GM23338 (cell line): ENCODE data around the gene RPL37. TPM values are rescaled to one million over a fixed set of nuclear protein-coding genes. Genes with fewer than 3 reads are reported as not detected.

ENCODE experiments used
- ATAC-seq: fragments of 200-7000 bp; cut with Tn5 transposase; 3 replicates; pipeline ENCODE4 v1.9.1; 2020
- DNase-seq: peaks from one replicate; pipeline ENCODE4 v3.0.0-alpha.2; 2015; ENCODE audit warnings: low spot score
- H2AFZ ChIP-seq: fragments of 200-600 bp; sonication (generic); 2 replicates; pipeline ENCODE4 v1.8.0; 2016; ENCODE audit warnings: antibody characterized with exemption, mild to moderate bottlenecking, moderate library complexity
- H3F3A ChIP-seq: fragments of 200-600 bp; sonication (generic); replicated peaks from 2 replicates; pipeline ENCODE4 v1.8.0; 2017; ENCODE audit warnings: antibody characterized with exemption, mixed run types, low read depth
- H3K27ac ChIP-seq: fragments of 200-600 bp; sonication (generic); 2 replicates; pipeline ENCODE4 v1.6.1; 2016; ENCODE audit warnings: low read depth
- H3K27me3 ChIP-seq: fragments of 200-600 bp; sonication (generic); 2 replicates; pipeline ENCODE4 v1.8.0; 2016; ENCODE audit warnings: mild to moderate bottlenecking, mixed run types, moderate library complexity; ENCODE audit not compliant: insufficient read depth
- H3K36me3 ChIP-seq: fragments of 200-600 bp; sonication (generic); 2 replicates; pipeline ENCODE4 v1.8.0; 2016; ENCODE audit warnings: mild to moderate bottlenecking; ENCODE audit not compliant: insufficient read depth
- H3K4me1 ChIP-seq: fragments of 200-600 bp; sonication (generic); 2 replicates; pipeline ENCODE4 v1.8.0; 2016; ENCODE audit warnings: mild to moderate bottlenecking, moderate library complexity; ENCODE audit not compliant: insufficient read depth
- H3K4me2 ChIP-seq: fragments of 200-600 bp; sonication (generic); 2 replicates; pipeline ENCODE4 v1.7.1; 2017; ENCODE audit warnings: mixed run types
- H3K4me3 ChIP-seq: fragments of 200-600 bp; sonication (generic); 2 replicates; pipeline ENCODE4 v1.6.1; 2016; ENCODE audit warnings: mixed run types
- H3K79me2 ChIP-seq: fragments of 200-600 bp; sonication (generic); replicated peaks from 2 replicates; pipeline ENCODE4 v1.8.0; 2017; ENCODE audit warnings: mild to moderate bottlenecking; ENCODE audit not compliant: insufficient read depth
- H3K9me2 ChIP-seq: fragments of 200-600 bp; sonication (generic); 2 replicates; pipeline ENCODE4 v1.8.0; 2017; ENCODE audit not compliant: insufficient read depth
- H4K20me1 ChIP-seq: fragments of 200-600 bp; sonication (generic); replicated peaks from 2 replicates; pipeline ENCODE4 v1.8.0; 2017; ENCODE audit warnings: mild to moderate bottlenecking; ENCODE audit not compliant: insufficient read depth
- H3K27ac Mint-ChIP-seq: 2 replicates; pipeline ENCODE4 v1.8.0; 2020; ENCODE audit warnings: inconsistent platforms, mild to moderate bottlenecking, moderate library complexity, mixed read lengths
- H3K27me3 Mint-ChIP-seq: 3 replicates; pipeline ENCODE4 v1.8.0; 2022; ENCODE audit warnings: low read depth, mild to moderate bottlenecking, moderate library complexity, mixed read lengths, inconsistent platforms; ENCODE audit not compliant: insufficient read depth, poor library complexity
- H3K36me3 Mint-ChIP-seq: 3 replicates; pipeline ENCODE4 v1.8.0; 2021; ENCODE audit warnings: low read depth, mild to moderate bottlenecking, inconsistent platforms, moderate library complexity, mixed read lengths
- H3K4me1 Mint-ChIP-seq: 3 replicates; pipeline ENCODE4 v1.8.0; 2020; ENCODE audit warnings: mild to moderate bottlenecking, inconsistent platforms, mixed read lengths
- H3K4me3 Mint-ChIP-seq: 3 replicates; pipeline ENCODE4 v1.8.0; 2021; ENCODE audit warnings: moderate library complexity, mild to moderate bottlenecking, inconsistent platforms, mixed read lengths
- H3K9me3 Mint-ChIP-seq: 3 replicates; pipeline ENCODE4 v1.8.0; 2020; ENCODE audit warnings: moderate library complexity, mild to moderate bottlenecking, inconsistent platforms, mixed read lengths
- EZH2phosphoT487 ChIP-seq: fragments of 200-600 bp; sonication (generic); IDR thresholded peaks from one replicate; pipeline ENCODE4 v1.8.1; 2018; ENCODE audit warnings: antibody characterized with exemption; ENCODE audit not compliant: unreplicated experiment
- JUNB ChIP-seq: IDR thresholded peaks from one replicate; pipeline ENCODE4 v1.6.1; 2016; ENCODE audit warnings: antibody characterized with exemption; ENCODE audit not compliant: unreplicated experiment
- POLR2AphosphoS5 ChIP-seq: IDR thresholded peaks from 2 replicates; pipeline ENCODE4 v1.6.1; 2016; ENCODE audit warnings: antibody characterized with exemption, low read depth
- STAT1 ChIP-seq: IDR thresholded peaks from one replicate; pipeline ENCODE4 v1.6.1; 2016; ENCODE audit warnings: antibody characterized with exemption; ENCODE audit not compliant: unreplicated experiment
- ZNF114 ChIP-seq: fragments of 250-450 bp; sonication (Bioruptor Pico); IDR thresholded peaks from 2 replicates; pipeline ENCODE4 v1.5.0; 2020; ENCODE audit warnings: mild to moderate bottlenecking, moderate library complexity
- ZNF331 ChIP-seq: fragments of 250-450 bp; sonication (Bioruptor Pico); IDR thresholded peaks from 2 replicates; pipeline ENCODE4 v1.5.0; 2020; ENCODE audit warnings: low read depth, mild to moderate bottlenecking, moderate library complexity
- polyA plus RNA-seq: library from polyadenylated mRNA; unstranded; fragments of >200 nt; fragmentation: Nextera tagmentation; extraction: Ambion mirVana; gene quantifications from 2 replicates; pipeline ENCODE4 v1.2.1, GENCODE V29; 2016
- total RNA-seq: library from RNA; depleted of rRNA; stranded (reverse); fragments of >200 nt; shearing (Covaris generic); gene quantifications from 2 replicates; pipeline ENCODE4 v1.2.3, GENCODE V29; 2014
- TF ChIP-seq, protein P1 (sequence below): fragments of 250-450 bp; sonication (Bioruptor Pico); IDR thresholded peaks from 2 replicates; pipeline ENCODE4 v1.5.0; 2020; ENCODE audit warnings: mild to moderate bottlenecking, moderate library complexity
- TF ChIP-seq, protein P2 (sequence below), 2 experiments: fragments of 200-600 bp in 1 of 2; sonication (generic) in 1 of 2; conservative IDR thresholded peaks; 2 replicates each; pipeline versions ENCODE4 v1.5.1 to v1.6.1; 2016 to 2017; ENCODE audit warnings: antibody characterized with exemption in 2 of 2, low read depth in 2 of 2, mild to moderate bottlenecking in 2 of 2, moderate library complexity in 1 of 2

Gene RPL37
- total and polyA plus RNA-seq, 2 experiments from 2014 or later: 104 to 3,283 TPM

DNA sequence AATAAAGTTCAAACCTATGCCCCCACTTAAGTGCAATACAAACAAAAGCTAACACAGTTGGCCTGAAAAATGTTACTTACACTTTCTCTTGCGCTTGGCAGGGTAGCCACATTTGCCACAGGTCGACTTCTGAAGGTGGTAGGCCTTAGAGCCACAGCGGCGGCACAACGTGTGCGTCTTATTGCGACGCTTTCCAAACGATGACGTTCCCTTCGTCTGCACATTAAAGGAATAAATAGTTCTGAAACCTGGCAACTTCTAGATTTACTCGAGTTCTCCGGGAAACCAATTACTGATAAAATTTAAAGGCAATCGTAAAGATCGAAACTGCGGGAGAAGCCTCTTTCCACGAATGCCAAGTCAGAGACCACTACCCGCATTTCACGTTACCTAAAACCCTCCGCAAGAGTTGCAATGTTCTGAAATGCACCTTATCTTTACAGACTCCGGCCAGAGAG lies 602 bp downstream of the RPL37 start (continued):
- TF ChIP-seq, protein P1, sequence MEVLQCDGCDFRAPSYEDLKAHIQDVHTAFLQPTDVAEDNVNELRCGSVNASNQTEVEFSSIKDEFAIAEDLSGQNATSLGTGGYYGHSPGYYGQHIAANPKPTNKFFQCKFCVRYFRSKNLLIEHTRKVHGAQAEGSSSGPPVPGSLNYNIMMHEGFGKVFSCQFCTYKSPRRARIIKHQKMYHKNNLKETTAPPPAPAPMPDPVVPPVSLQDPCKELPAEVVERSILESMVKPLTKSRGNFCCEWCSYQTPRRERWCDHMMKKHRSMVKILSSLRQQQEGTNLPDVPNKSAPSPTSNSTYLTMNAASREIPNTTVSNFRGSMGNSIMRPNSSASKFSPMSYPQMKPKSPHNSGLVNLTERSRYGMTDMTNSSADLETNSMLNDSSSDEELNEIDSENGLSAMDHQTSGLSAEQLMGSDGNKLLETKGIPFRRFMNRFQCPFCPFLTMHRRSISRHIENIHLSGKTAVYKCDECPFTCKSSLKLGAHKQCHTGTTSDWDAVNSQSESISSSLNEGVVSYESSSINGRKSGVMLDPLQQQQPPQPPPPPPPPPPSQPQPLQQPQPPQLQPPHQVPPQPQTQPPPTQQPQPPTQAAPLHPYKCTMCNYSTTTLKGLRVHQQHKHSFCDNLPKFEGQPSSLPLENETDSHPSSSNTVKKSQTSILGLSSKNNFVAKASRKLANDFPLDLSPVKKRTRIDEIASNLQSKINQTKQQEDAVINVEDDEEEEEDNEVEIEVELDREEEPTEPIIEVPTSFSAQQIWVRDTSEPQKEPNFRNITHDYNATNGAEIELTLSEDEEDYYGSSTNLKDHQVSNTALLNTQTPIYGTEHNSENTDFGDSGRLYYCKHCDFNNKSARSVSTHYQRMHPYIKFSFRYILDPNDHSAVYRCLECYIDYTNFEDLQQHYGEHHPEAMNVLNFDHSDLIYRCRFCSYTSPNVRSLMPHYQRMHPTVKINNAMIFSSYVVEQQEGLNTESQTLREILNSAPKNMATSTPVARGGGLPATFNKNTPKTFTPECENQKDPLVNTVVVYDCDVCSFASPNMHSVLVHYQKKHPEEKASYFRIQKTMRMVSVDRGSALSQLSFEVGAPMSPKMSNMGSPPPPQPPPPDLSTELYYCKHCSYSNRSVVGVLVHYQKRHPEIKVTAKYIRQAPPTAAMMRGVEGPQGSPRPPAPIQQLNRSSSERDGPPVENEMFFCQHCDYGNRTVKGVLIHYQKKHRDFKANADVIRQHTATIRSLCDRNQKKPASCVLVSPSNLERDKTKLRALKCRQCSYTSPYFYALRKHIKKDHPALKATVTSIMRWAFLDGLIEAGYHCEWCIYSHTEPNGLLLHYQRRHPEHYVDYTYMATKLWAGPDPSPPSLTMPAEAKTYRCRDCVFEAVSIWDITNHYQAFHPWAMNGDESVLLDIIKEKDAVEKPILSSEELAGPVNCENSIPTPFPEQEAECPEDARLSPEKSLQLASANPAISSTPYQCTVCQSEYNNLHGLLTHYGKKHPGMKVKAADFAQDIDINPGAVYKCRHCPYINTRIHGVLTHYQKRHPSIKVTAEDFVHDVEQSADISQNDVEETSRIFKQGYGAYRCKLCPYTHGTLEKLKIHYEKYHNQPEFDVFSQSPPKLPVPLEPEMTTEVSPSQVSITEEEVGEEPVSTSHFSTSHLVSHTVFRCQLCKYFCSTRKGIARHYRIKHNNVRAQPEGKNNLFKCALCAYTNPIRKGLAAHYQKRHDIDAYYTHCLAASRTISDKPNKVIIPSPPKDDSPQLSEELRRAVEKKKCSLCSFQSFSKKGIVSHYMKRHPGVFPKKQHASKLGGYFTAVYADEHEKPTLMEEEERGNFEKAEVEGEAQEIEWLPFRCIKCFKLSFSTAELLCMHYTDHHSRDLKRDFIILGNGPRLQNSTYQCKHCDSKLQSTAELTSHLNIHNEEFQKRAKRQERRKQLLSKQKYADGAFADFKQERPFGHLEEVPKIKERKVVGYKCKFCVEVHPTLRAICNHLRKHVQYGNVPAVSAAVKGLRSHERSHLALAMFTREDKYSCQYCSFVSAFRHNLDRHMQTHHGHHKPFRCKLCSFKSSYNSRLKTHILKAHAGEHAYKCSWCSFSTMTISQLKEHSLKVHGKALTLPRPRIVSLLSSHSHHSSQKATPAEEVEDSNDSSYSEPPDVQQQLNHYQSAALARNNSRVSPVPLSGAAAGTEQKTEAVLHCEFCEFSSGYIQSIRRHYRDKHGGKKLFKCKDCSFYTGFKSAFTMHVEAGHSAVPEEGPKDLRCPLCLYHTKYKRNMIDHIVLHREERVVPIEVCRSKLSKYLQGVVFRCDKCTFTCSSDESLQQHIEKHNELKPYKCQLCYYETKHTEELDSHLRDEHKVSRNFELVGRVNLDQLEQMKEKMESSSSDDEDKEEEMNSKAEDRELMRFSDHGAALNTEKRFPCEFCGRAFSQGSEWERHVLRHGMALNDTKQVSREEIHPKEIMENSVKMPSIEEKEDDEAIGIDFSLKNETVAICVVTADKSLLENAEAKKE (CRISPR knock-in tag): no peak
- TF ChIP-seq POLR2AphosphoS5: no peak
- TF ChIP-seq, protein P2, sequence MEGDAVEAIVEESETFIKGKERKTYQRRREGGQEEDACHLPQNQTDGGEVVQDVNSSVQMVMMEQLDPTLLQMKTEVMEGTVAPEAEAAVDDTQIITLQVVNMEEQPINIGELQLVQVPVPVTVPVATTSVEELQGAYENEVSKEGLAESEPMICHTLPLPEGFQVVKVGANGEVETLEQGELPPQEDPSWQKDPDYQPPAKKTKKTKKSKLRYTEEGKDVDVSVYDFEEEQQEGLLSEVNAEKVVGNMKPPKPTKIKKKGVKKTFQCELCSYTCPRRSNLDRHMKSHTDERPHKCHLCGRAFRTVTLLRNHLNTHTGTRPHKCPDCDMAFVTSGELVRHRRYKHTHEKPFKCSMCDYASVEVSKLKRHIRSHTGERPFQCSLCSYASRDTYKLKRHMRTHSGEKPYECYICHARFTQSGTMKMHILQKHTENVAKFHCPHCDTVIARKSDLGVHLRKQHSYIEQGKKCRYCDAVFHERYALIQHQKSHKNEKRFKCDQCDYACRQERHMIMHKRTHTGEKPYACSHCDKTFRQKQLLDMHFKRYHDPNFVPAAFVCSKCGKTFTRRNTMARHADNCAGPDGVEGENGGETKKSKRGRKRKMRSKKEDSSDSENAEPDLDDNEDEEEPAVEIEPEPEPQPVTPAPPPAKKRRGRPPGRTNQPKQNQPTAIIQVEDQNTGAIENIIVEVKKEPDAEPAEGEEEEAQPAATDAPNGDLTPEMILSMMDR (conservative IDR thresholded peaks at IDR 0.05; ENCODE audit: low read depth in 2 of 2): no peak
- no peak for TF ChIP-seq ZNF114 (CRISPR knock-in tag)
- no peak for TF ChIP-seq EZH2phosphoT487
- no peak for TF ChIP-seq STAT1

DNA sequence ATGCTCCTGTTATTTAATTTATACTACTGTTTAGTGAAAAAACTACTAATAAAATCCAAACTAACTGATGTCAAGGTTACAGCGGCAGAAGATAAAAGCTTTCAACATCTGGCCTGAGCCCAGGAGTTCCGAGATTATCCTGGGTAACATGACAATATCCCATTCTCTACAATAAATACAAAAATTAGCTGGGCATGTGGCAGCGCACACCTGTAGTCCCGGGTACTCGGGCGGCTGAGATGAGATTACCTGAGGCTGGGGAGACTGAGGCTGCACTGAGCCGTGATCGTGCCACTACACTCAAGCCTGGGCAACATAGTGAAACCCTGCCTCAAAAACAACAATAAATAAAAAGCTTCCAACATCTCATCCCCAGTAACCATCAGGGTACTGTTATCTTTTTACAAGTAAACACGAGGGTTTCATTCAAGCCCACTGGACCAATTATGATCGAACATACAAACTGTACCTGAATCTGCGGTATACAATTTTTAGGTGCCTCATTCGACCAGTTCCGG lies 1.3 kb downstream of the RPL37 start:
- Histone ChIP-seq H3K27ac (peak overlapping the region; percentile 99), H3K4me2 (peak overlapping the region; percentile 97), H3K36me3 (peaks cover 56% of the 10 kb centered on the region), H3F3A (peaks cover 68% of the 10 kb centered on the region), H3K79me2 (peaks cover 60% of the 10 kb centered on the region), H2AFZ (no peak overlapping the region), H3K4me1 (peaks cover 30% of the 10 kb centered on the region), H3K9me2 (no peaks in the 10 kb centered on the region), H3K27me3 (no peaks in the 10 kb centered on the region), H4K20me1 (peaks cover 41% of the 10 kb centered on the region), H3K4me3 (peak overlapping the region; percentile 97)
- Mint-ChIP-seq H3K36me3 (peaks cover 67% of the 10 kb centered on the region), H3K9me3 (0 out of 3 replicates have a peak, but pooled peaks cover 9% of the 10 kb centered on the region), H3K27me3 (peaks cover 35% of the 10 kb centered on the region), H3K27ac (peak overlapping the region; percentile 100), H3K4me1 (peaks cover 42% of the 10 kb centered on the region), H3K4me3 (peak overlapping the region; percentile 100)
- ATAC-seq: no peak
- DNase-seq: no peak
- no peak for TF ChIP-seq STAT1
- no peak for TF ChIP-seq JUNB
- no peak for TF ChIP-seq ZNF331 (CRISPR knock-in tag)
- TF ChIP-seq, protein P1 (CRISPR knock-in tag): no peak
